Activated T-cell treated with anti-CD3 and anti-CD28 coated beads, Interleukin-2, amount 50 U/mL, for 1 hour (primary cell): ENCODE data around the gene TRPC5OS.

ENCODE experiments used
- DNase-seq: peaks from one replicate; pipeline ENCODE4 v3.0.0-alpha.2; 2020

The TRPC5OS gene

GRCh38 chrX:111875881-111876280 lies at the start of gene TRPC5OS:
TSS of gene TRPC5OS (plus strand) at chrX:111876181. CDS start at chrX:111901850, 25,669 bp downstream.
- no peak for DNase-seq

- no peak for DNase-seq
Measured at GRCh38 chrX:111829345-111829744, 46.6 kb upstream of the TRPC5OS start.

- DNase-seq = no peak
Measured at GRCh38 chrX:111830571-111830970, 45.4 kb upstream of the TRPC5OS start.

- no peak for DNase-seq
Measured at GRCh38 chrX:111831343-111831742, 44.6 kb upstream of the TRPC5OS start.

GRCh38 chrX:111837197-111837596 lies 38.8 kb upstream of the TRPC5OS start:
- DNase-seq = no peak

GRCh38 chrX:111847491-111848133 lies 28.4 kb upstream of the TRPC5OS start:
- no peak for DNase-seq

GRCh38 chrX:111848541-111848940 lies 27.4 kb upstream of the TRPC5OS start:
- no peak for DNase-seq

GRCh38 chrX:111850975-111851374 lies 25.0 kb upstream of the TRPC5OS start:
- no peak for DNase-seq

- no peak for DNase-seq
Measured at GRCh38 chrX:111854556-111855490, 21.2 kb upstream of the TRPC5OS start.

- DNase-seq = no peak
Measured at GRCh38 chrX:111857534-111858060, 18.4 kb upstream of the TRPC5OS start.

- no peak for DNase-seq
Measured at GRCh38 chrX:111861605-111862004, 14.4 kb upstream of the TRPC5OS start.

GRCh38 chrX:111867236-111867635 lies 8.7 kb upstream of the TRPC5OS start:
- no peak for DNase-seq

GRCh38 chrX:111868726-111869638 lies 7.0 kb upstream of the TRPC5OS start:
- DNase-seq = no peak

GRCh38 chrX:111869639-111870034 lies 6.3 kb upstream of the TRPC5OS start:
- DNase-seq = no peak

GRCh38 chrX:111874241-111874640 lies 1.7 kb upstream of the TRPC5OS start:
- no peak for DNase-seq

GRCh38 chrX:111876646-111877045 lies 665 bp downstream of the TRPC5OS start:
- DNase-seq = no peak

- no peak for DNase-seq
Measured at GRCh38 chrX:111877681-111878080, 1.7 kb downstream of the TRPC5OS start.

GRCh38 chrX:111880735-111881134 lies 4.8 kb downstream of the TRPC5OS start:
- DNase-seq = no peak

- DNase-seq = no peak
Measured at GRCh38 chrX:111881715-111882114, 5.7 kb downstream of the TRPC5OS start.

GRCh38 chrX:111886678-111887077 lies 10.7 kb downstream of the TRPC5OS start:
- no peak for DNase-seq

GRCh38 chrX:111888600-111888999 lies 12.6 kb downstream of the TRPC5OS start:
- no peak for DNase-seq

- no peak for DNase-seq
Measured at GRCh38 chrX:111892375-111892774, 16.4 kb downstream of the TRPC5OS start.

- no peak for DNase-seq
Measured at GRCh38 chrX:111896148-111896547, 20.2 kb downstream of the TRPC5OS start.
